Fibroblast of peridontal ligament (primary cell): ENCODE results near the gene LYVE1.

ENCODE experiments used
- DNase-seq: peaks from one replicate; pipeline ENCODE4 v3.0.0-alpha.2; 2010; ENCODE audit errors: extremely low read depth

LYVE1 gene

DNA sequence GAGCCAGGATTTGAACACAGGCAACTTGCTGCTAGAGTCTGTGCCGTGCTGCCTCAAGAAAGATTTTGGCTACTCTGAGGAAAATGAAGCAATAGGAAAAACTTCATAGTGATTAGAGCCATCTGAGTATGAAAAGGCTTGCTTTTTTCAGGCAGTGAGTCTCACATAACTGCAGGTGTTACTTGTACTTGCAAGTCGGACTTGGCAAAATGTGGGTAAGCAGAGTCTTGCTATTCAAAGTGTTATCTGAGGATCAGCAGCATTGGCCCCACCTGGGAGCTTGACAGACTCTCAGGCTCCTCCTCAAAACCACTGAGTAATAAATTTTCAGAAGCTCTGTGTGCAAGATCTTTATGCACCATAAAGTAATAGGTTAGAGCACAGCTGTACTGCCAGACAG is 45.5 kb downstream of the LYVE1 start:
- DNase-seq: no peak

DNA sequence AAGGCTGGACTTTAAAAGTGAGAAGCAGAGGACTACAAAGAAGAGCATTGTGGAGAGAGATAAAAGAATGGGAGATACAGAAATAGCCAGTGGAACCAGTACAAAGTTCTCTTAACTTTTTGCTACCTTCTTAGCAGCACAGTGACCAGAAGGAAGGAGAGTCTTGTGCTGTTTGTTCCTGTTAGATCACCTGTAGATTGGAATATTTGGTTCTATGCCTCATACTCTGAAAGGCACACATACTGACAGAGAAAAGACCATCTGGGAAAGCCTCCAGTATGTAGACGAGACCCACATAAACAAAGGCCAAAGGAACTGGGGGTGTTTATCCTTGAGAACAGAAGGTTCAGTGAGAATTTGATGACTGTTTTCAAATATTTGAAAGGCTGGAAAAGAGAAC is 46.2 kb downstream of the LYVE1 start:
- DNase-seq: no peak

DNA sequence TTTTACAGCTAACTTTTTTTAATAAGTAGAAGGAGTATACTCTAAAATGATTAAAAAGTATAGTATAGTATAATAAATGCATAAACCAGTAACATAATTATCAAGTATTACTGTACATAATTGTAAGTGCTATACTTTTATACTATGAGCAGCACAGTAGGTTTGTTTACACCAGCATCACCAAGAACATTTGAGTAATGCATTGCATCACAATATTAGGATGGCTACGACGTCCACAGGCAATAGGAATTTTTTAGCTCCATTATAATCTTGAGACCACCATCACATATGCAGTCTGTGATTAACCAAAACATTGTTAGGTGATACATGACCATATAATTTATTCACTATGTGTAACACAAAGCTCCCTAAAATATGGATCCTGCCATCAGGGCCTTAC is 47.9 kb downstream of the LYVE1 start:
- no peak for DNase-seq

DNA sequence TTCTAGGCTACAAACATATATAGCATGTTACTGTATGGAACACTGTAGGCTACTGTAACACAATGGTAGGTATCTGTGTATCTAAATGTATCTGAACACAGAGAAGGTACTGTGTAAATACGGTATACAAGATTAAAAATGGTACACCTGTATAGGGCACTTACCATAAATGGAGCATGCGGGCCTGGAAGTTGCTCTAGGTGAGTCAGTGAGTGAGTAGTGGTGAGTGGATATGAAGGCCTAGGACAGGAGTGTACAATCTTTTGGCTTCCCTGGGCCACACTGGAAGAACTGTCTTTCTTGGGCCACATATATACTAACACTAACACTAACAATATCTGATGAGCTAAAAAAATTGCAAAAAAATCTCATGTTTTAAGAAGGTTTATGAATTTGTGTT is 48.8 kb downstream of the LYVE1 start:
- DNase-seq: no peak

- DNase-seq: no peak
Measured at GRCh38 chr11:10518891-10519290, 49.6 kb downstream of the LYVE1 start.

DNA sequence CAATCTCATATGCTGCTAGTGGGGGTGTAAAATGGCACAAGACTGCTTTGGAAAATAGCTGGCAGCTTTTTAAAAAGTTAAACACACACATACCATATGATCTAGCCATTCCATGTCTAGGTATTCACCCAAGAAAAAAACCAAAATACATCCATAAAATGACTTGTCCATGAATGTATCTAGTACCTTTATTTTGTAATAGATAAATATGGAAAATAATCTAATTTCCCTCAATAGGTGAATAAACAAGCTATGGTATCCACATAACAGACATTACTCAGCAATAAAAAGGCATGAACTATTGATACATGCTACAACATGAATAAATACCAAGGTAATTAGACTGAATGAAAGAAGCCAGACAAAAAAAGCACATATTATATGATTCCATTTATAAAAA is 50.3 kb downstream of the LYVE1 start:
- no peak for DNase-seq

- no peak for DNase-seq
Measured at GRCh38 chr11:10515418-10515817, 53.0 kb downstream of the LYVE1 start.

DNA sequence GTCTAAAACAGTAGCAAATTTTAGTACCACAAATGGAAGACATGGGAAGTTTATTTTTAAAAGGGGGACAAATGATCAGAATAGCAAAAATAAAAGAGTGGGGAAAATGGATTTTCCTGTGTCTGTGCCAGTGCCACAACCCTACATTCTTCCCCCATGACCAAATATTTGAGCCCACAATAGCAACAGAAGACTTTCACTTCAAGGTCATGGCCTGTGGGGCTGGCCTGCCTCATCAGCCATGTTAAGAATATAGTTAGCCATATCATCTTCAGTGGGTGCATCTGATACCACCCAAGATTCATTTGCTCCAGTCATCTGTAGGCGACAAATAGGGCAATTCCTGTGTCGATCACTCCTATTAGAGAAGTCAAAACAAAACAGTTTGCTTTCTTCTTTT is 53.8 kb downstream of the LYVE1 start:
- DNase-seq: no peak

- peak; percentile 48 for DNase-seq
Measured at GRCh38 chr11:10514202-10514601, 54.3 kb downstream of the LYVE1 start.

- no peak for DNase-seq
Measured at GRCh38 chr11:10511181-10511621, 57.3 kb downstream of the LYVE1 start.
